T-helper 22 cell (primary cell): Measurements from ENCODE around the gene AFF4.

Experiments used
- DNase-seq: peaks from one replicate; pipeline ENCODE4 v3.0.0-alpha.2; 2020; ENCODE audit warnings: low read depth

Gene AFF4

GRCh38 chr5:132853790-132854189, 109.6 kb downstream of the AFF4 start:
- DNase-seq = no peak

- DNase-seq = no peak
These were observed 110.1 kb downstream of the AFF4 start for GRCh38 chr5:132853323-132853722.

- no peak for DNase-seq
These were observed 113.4 kb downstream of the AFF4 start for GRCh38 chr5:132850066-132850465.

- no peak for DNase-seq
These were observed 114.1 kb downstream of the AFF4 start for GRCh38 chr5:132849347-132849746.

GRCh38 chr5:132848270-132848669, 115.2 kb downstream of the AFF4 start:
- DNase-seq = no peak

- no peak for DNase-seq
These were observed 122.1 kb downstream of the AFF4 start for GRCh38 chr5:132841305-132841704.

- no peak for DNase-seq
These were observed 122.5 kb downstream of the AFF4 start for GRCh38 chr5:132840896-132841295.

- no peak for DNase-seq
These were observed 123.1 kb downstream of the AFF4 start for GRCh38 chr5:132840313-132840712.

GRCh38 chr5:132839426-132840301, 123.8 kb downstream of the AFF4 start:
- DNase-seq = no peak

GRCh38 chr5:132838516-132839282, 124.7 kb downstream of the AFF4 start:
- DNase-seq = no peak

- DNase-seq = no peak
These were observed 125.6 kb downstream of the AFF4 start for GRCh38 chr5:132837868-132838267.

- DNase-seq = no peak
These were observed 126.6 kb downstream of the AFF4 start for GRCh38 chr5:132836852-132837251.

GRCh38 chr5:132834057-132834456, 129.4 kb downstream of the AFF4 start:
- DNase-seq = no peak

GRCh38 chr5:132832612-132833011, 130.8 kb downstream of the AFF4 start:
- no peak for DNase-seq

- DNase-seq = no peak
These were observed 132.2 kb downstream of the AFF4 start for GRCh38 chr5:132831095-132831860.

- no peak for DNase-seq
These were observed 132.9 kb downstream of the AFF4 start, which contains the start of gene SHROOM1 for GRCh38 chr5:132830436-132831094. TSS of gene SHROOM1 (minus strand) at chr5:132830647. CDS start at chr5:132826140, 4,507 bp downstream.

- DNase-seq = peak; percentile 30
These were observed 133.5 kb downstream of the AFF4 start for GRCh38 chr5:132829742-132830435.

- no peak for DNase-seq
These were observed 134.5 kb downstream of the AFF4 start for GRCh38 chr5:132828846-132829494.

GRCh38 chr5:132827943-132828673, 135.3 kb downstream of the AFF4 start:
- no peak for DNase-seq
